GM23248 (cell line): ENCODE results near the gene COPS7B. TPM values are rescaled to one million over a fixed set of nuclear protein-coding genes. Genes with fewer than 3 reads are reported as not detected.
"Not testable (repeated sequence)": the region's sequence is repeated elsewhere in the genome, so short reads cannot be mapped to it uniquely, and the experiment has no call there.

ENCODE experiments used
- DNase-seq: peaks from one replicate; pipeline ENCODE4 v3.0.0-alpha.2; 2015
- H2AFZ ChIP-seq: fragments of 200-600 bp; sonication (generic); 2 replicates; pipeline ENCODE4 v1.6.1; 2016; ENCODE audit warnings: antibody characterized with exemption
- H3F3A ChIP-seq: fragments of 200-600 bp; sonication (generic); 2 replicates; pipeline ENCODE4 v1.6.1; 2016; ENCODE audit warnings: mild to moderate bottlenecking, antibody characterized with exemption, mixed run types; ENCODE audit not compliant: insufficient read depth
- H3K27ac ChIP-seq: fragments of 200-600 bp; sonication (generic); 2 replicates; pipeline ENCODE4 v1.5.1; 2016; ENCODE audit warnings: mild to moderate bottlenecking
- H3K27me3 ChIP-seq: fragments of 200-600 bp; sonication (generic); replicated peaks from 2 replicates; pipeline ENCODE4 v1.6.1; 2016; ENCODE audit warnings: mild to moderate bottlenecking; ENCODE audit not compliant: insufficient read depth
- H3K36me3 ChIP-seq: fragments of 200-600 bp; sonication (generic); 2 replicates; pipeline ENCODE4 v1.6.1; 2016; ENCODE audit warnings: low read depth, mild to moderate bottlenecking
- H3K4me1 ChIP-seq: fragments of 200-600 bp; sonication (generic); 2 replicates; pipeline ENCODE4 v1.6.1; 2016; ENCODE audit warnings: mild to moderate bottlenecking; ENCODE audit not compliant: insufficient read depth
- H3K4me2 ChIP-seq: fragments of 200-600 bp; sonication (generic); one replicate; pipeline ENCODE4 v1.6.1; 2016; ENCODE audit warnings: mild to moderate bottlenecking; ENCODE audit not compliant: unreplicated experiment
- H3K4me3 ChIP-seq: fragments of 200-600 bp; sonication (generic); 2 replicates; pipeline ENCODE4 v1.5.1; 2016; ENCODE audit warnings: mild to moderate bottlenecking
- H3K79me2 ChIP-seq: fragments of 200-600 bp; sonication (generic); 2 replicates; pipeline ENCODE4 v1.6.1; 2016; ENCODE audit warnings: mild to moderate bottlenecking; ENCODE audit not compliant: insufficient read depth
- H3K9ac ChIP-seq: fragments of 200-600 bp; sonication (generic); 2 replicates; pipeline ENCODE4 v1.6.1; 2016; ENCODE audit warnings: mild to moderate bottlenecking
- H3K9me2 ChIP-seq: fragments of 200-600 bp; sonication (generic); 2 replicates; pipeline ENCODE4 v1.6.1; 2016; ENCODE audit warnings: mixed run types, mild to moderate bottlenecking, moderate library complexity; ENCODE audit not compliant: insufficient read depth
- H3K9me3 ChIP-seq: fragments of 200-600 bp; sonication (generic); one replicate; pipeline ENCODE4 v1.6.1; 2017; ENCODE audit warnings: low read depth
- H4K20me1 ChIP-seq: fragments of 200-600 bp; sonication (generic); 2 replicates; pipeline ENCODE4 v1.6.0; 2016; ENCODE audit not compliant: insufficient read depth
- EZH2 ChIP-seq: fragments of 200-600 bp; sonication (generic); IDR thresholded peaks from 2 replicates; pipeline ENCODE4 v1.6.1; 2018; ENCODE audit warnings: antibody characterized with exemption, mild to moderate bottlenecking; ENCODE audit not compliant: insufficient read depth, poor library complexity, severe bottlenecking
- EZH2phosphoT487 ChIP-seq: fragments of 200-600 bp; sonication (generic); IDR thresholded peaks from 2 replicates; pipeline ENCODE4 v1.6.1; 2018; ENCODE audit warnings: antibody characterized with exemption, moderate library complexity, mild to moderate bottlenecking, low read depth; ENCODE audit not compliant: insufficient read depth
- WGBS, 2 experiments: methylation state at CpG; one replicate each; pipeline ENCODE4 v1.1.6; 2015 to 2017; ENCODE audit warnings: low lambda C conversion rate in 2 of 2, low coverage in 1 of 2; ENCODE audit errors: missing lambda C conversion rate in 2 of 2; 5-methylcytosine and 5-hydroxymethylcytosine counted together
- in situ Hi-C: fragments of 300-500 bp; cut with MboI; formaldehyde crosslinking; loops from 2 replicates; pipeline ENCODE4 v1.15.0; 2020
- polyA plus RNA-seq: library from polyadenylated mRNA; unstranded; fragments of >200 nt; fragmentation: Nextera tagmentation; extraction: Ambion mirVana; gene quantifications from 2 replicates; pipeline ENCODE4 v1.2.1, GENCODE V29; 2016
- total RNA-seq: library from RNA; depleted of rRNA; stranded (reverse); fragments of >200 nt; shearing (Covaris generic); gene quantifications from 2 replicates; pipeline ENCODE4 v1.2.3, GENCODE V29; 2014; rRNA removed

Gene COPS7B
- 25.2 and 30.4 TPM in 2 replicates for total RNA-seq
- polyA plus RNA-seq: 29.7 and 31.4 TPM in 2 replicates

GRCh38 chr2:231786177-231786916, at the start of gene COPS7B:
TSS of gene COPS7B (plus strand) at chr2:231786445. CDS start at chr2:231788571, 2,126 bp downstream.
- DNase-seq: peak; percentile 92
- 1 to 2% methylated on average over 46 to 57 of the region's 69 CpGs for WGBS, 2 experiments
- H3K4me2 ChIP-seq: peak within 1 kb of the TSS; percentile 87
- in situ Hi-C loops: no loop called here
- peak within 1 kb of the TSS; percentile 82 for H3K4me3 ChIP-seq
- TF ChIP-seq EZH2 (no peak), EZH2phosphoT487 (no peak)
- no peaks in the 10 kb centered on the region for H3K27me3 ChIP-seq
- no peaks in the 10 kb centered on the region for H3K9me2 ChIP-seq
- H3K27ac ChIP-seq: peak within 1 kb of the TSS; percentile 23
- H3K9ac ChIP-seq: peak within 1 kb of the TSS; percentile 79
- H3K36me3 ChIP-seq: no peaks in the 10 kb centered on the region; the same call in 1 of the 2 replicates
- H3K4me1 ChIP-seq: peaks cover 17% of the 10 kb centered on the region
- H4K20me1 ChIP-seq: no peaks in the 10 kb centered on the region
- peaks cover 89% of the 10 kb centered on the region for H3K79me2 ChIP-seq
- 0 out of 2 replicates have a peak, but pooled peaks cover 7% of the 10 kb centered on the region for H3F3A ChIP-seq
- H2AFZ ChIP-seq: peak within 1 kb of the TSS; percentile 92
- H3K9me3 ChIP-seq: no peaks in the 10 kb centered on the region

GRCh38 chr2:231737761-231738160, 48.5 kb upstream of the COPS7B start:
- Histone ChIP-seq H3K27ac (no peak overlapping the region), H2AFZ (no peak overlapping the region), H3K4me3 (no peak overlapping the region), H3K36me3 (no peaks in the 10 kb centered on the region), H3K4me2 (no peak overlapping the region), H3F3A (no peaks in the 10 kb centered on the region), H3K27me3 (no peaks in the 10 kb centered on the region), H3K4me1 (no peaks in the 10 kb centered on the region), H3K79me2 (no peaks in the 10 kb centered on the region), H3K9ac (no peak overlapping the region), H3K9me3 (no peaks in the 10 kb centered on the region), H4K20me1 (no peaks in the 10 kb centered on the region), H3K9me2 (no peaks in the 10 kb centered on the region)
- no peak for TF ChIP-seq EZH2phosphoT487
- TF ChIP-seq EZH2: no peak
- 94 to 98% methylated on average over 7 of the region's 7 CpGs for WGBS, 2 experiments
- no peak for DNase-seq
- in situ Hi-C loops: no loop called here

GRCh38 chr2:231743376-231744116, 42.7 kb upstream of the COPS7B start:
- no peaks in the 10 kb centered on the region for H3K9me3 ChIP-seq
- H3K4me2 ChIP-seq: no peak overlapping the region
- no peak overlapping the region for H3K9ac ChIP-seq
- H4K20me1 ChIP-seq: no peaks in the 10 kb centered on the region
- DNase-seq: no peak
- WGBS, 2 experiments: 76 to 80% methylated on average over 7 to 9 of the region's 9 CpGs
- no peaks in the 10 kb centered on the region for H3K27me3 ChIP-seq
- H3K27ac ChIP-seq: no peak overlapping the region
- TF ChIP-seq EZH2 (no peak), EZH2phosphoT487 (no peak)
- no peak overlapping the region for H2AFZ ChIP-seq
- H3K9me2 ChIP-seq: no peaks in the 10 kb centered on the region
- no peaks in the 10 kb centered on the region for H3F3A ChIP-seq
- H3K4me1 ChIP-seq: no peaks in the 10 kb centered on the region
- no peaks in the 10 kb centered on the region for H3K36me3 ChIP-seq
- no peak overlapping the region for H3K4me3 ChIP-seq
- H3K79me2 ChIP-seq: no peaks in the 10 kb centered on the region
- in situ Hi-C loops: no loop called here

- Histone ChIP-seq H3K9me2 (no peaks in the 10 kb centered on the region), H4K20me1 (no peaks in the 10 kb centered on the region), H3K27me3 (no peaks in the 10 kb centered on the region), H3K4me2 (no peak overlapping the region), H3K4me3 (no peak overlapping the region), H3K79me2 (no peaks in the 10 kb centered on the region), H3K36me3 (no peaks in the 10 kb centered on the region), H3K9me3 (no peaks in the 10 kb centered on the region), H2AFZ (no peak overlapping the region), H3F3A (no peaks in the 10 kb centered on the region), H3K27ac (no peak overlapping the region), H3K4me1 (no peaks in the 10 kb centered on the region), H3K9ac (no peak overlapping the region)
- 88 to 93% methylated on average over 6 of the region's 6 CpGs for WGBS, 2 experiments
- in situ Hi-C loops: no loop called here
- TF ChIP-seq EZH2 (no peak), EZH2phosphoT487 (no peak)
- no peak for DNase-seq
These were observed 40.8 kb upstream of the COPS7B start for GRCh38 chr2:231745303-231746038.

- H3K9me3 ChIP-seq, H4K20me1 ChIP-seq, H3K36me3 ChIP-seq, H3F3A ChIP-seq, H3K4me2 ChIP-seq, H3K27me3 ChIP-seq, H3K4me1 ChIP-seq, H3K79me2 ChIP-seq, H3K4me3 ChIP-seq, H3K27ac ChIP-seq, H3K9me2 ChIP-seq, H3K9ac ChIP-seq, H2AFZ ChIP-seq, in situ Hi-C loops, DNase-seq: not testable (repeated sequence)
- WGBS, 2 experiments: 89 to 91% methylated on average over 6 of the region's 6 CpGs
These were observed 37.9 kb upstream of the COPS7B start for GRCh38 chr2:231748153-231748896.

GRCh38 chr2:231749016-231749415, 37.2 kb upstream of the COPS7B start:
- H3K36me3 ChIP-seq, H3K27ac ChIP-seq, H3F3A ChIP-seq, H3K4me3 ChIP-seq, DNase-seq, H3K4me2 ChIP-seq, H2AFZ ChIP-seq, H3K79me2 ChIP-seq, H3K9me3 ChIP-seq, H3K27me3 ChIP-seq, H3K4me1 ChIP-seq, in situ Hi-C loops, H3K9ac ChIP-seq, H4K20me1 ChIP-seq, H3K9me2 ChIP-seq: not testable (repeated sequence)
- WGBS, 2 experiments: 92 to 96% methylated on average over 10 of the region's 10 CpGs
